ENCODE measurements around the gene F8A1. TPM values are rescaled to one million over a fixed set of nuclear protein-coding genes. Genes with fewer than 3 reads are reported as not detected.
"Not testable (repeated sequence)": the region's sequence is repeated elsewhere in the genome, so short reads cannot be mapped to it uniquely, and the experiment has no call there.

F8A1 gene
- total RNA-seq, 2 donors from 2014 or later: 12.4 to 32.5 TPM

DNA sequence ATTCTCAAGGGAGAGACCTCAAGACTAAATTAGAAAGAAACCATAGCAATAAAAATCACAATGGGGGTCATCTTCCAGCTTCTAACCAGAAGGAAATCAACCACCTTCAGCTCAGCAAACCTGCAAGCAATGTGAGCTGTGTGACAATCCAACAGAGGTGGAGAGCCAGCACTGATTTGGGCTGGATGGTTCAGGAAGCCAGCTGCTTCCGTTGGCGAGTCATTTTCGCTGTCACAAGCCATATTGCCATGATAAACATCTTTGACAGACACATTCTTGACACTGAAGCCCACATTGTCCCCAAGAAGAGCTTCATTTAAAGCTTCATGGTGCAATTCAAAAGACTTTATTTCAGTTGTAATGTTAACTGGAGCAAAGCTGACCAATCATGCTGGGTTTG is 22.7 kb downstream of the F8A1 start:
- peaks cover 5 to 14% of the 10 kb centered on the region in 2 donors for H3K27me3 Mint-ChIP-seq
- H3K4me1 Mint-ChIP-seq (ENCODE audit: low read depth in 2 of 2): no peaks in the 10 kb centered on the region
- H3K9me3 Mint-ChIP-seq: no peaks in the 10 kb centered on the region
- H3K27ac Mint-ChIP-seq: no peak overlapping the region
- DNase-seq (ENCODE audit: low spot score) (no peak), ATAC-seq (no peak)
- no peaks in the 10 kb centered on the region for H3K36me3 Mint-ChIP-seq
- no peak overlapping the region for H3K4me3 Mint-ChIP-seq

DNA sequence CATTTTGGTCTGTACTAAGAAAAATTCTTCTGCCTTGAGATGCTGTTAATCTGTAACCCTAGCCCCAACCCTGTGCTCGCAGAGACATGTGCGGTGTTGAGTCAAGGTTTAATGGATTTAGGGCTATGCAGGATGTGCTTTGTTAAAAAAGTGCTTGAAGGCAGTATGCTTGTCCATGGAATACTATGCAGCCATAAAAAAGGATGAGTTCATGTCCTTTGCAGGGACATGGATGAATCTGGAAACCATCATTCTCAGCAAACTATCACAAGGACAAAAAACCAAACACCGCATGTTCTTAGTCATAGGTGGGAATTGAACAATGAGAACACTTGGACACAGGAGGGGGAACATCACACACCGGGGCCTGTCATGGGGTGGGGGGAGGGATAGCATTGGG is 23.9 kb downstream of the F8A1 start:
- not testable (repeated sequence) for H3K27ac Mint-ChIP-seq; DNase-seq (ENCODE audit: low spot score); ATAC-seq; H3K9me3 Mint-ChIP-seq; H3K4me3 Mint-ChIP-seq; H3K4me1 Mint-ChIP-seq (ENCODE audit: low read depth in 2 of 2); H3K36me3 Mint-ChIP-seq
- H3K27me3 Mint-ChIP-seq: peaks cover 5 to 17% of the 10 kb centered on the region in 2 donors

DNA sequence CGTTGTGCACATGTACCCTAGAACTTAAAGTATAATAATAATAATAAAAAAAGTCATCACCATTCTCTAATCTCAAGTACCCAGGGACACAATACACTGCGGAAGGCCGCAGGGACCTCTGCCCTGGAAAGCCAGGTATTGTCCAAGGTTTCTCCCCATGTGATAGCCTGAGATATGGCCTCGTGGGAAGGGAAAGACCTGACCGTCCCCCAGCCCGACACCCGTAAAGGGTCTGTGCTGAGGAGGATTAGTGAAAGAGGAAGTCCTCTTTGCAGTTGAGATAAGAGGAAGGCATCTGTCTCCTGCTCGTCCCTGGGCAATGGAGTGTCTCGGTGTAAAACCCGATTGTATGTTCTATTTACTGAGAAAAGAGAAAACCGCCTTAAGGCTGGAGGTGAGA is 24.4 kb downstream of the F8A1 start:
- H3K27ac Mint-ChIP-seq; H3K9me3 Mint-ChIP-seq; H3K36me3 Mint-ChIP-seq; H3K4me3 Mint-ChIP-seq; DNase-seq (ENCODE audit: low spot score); H3K4me1 Mint-ChIP-seq (ENCODE audit: low read depth in 2 of 2); ATAC-seq: not testable (repeated sequence)
- H3K27me3 Mint-ChIP-seq: peaks cover 5 to 17% of the 10 kb centered on the region in 2 donors

DNA sequence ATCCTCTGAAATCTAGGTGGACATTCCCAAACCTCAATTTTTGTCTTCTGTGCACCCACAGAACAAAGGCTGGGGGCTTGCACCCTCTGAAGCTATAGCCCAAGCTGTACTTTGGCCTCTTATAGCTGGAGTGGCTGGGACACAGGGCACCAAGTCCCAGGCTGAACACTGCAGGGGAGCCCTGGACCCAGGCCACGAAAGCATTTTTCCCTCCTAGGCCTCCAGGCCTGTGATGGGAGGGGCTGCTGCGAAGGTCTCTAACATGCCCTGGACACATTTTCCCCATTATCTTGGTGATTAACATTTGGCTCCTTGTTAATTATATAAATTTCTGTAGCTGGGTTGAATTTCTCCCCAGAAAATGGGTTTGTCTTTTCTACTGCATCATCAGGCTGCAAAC is 27.9 kb downstream of the F8A1 start:
- Mint-ChIP-seq H3K9me3 (no peaks in the 10 kb centered on the region), H3K27ac (no peak overlapping the region), H3K27me3 (peaks cover 19 to 28% of the 10 kb centered on the region in 2 donors), H3K36me3 (no peaks in the 10 kb centered on the region), H3K4me1 (ENCODE audit: low read depth in 2 of 2) (peaks cover 3 to 5% of the 10 kb centered on the region in 2 donors), H3K4me3 (no peak overlapping the region)
- ATAC-seq (no peak), DNase-seq (ENCODE audit: low spot score) (no peak)

DNA sequence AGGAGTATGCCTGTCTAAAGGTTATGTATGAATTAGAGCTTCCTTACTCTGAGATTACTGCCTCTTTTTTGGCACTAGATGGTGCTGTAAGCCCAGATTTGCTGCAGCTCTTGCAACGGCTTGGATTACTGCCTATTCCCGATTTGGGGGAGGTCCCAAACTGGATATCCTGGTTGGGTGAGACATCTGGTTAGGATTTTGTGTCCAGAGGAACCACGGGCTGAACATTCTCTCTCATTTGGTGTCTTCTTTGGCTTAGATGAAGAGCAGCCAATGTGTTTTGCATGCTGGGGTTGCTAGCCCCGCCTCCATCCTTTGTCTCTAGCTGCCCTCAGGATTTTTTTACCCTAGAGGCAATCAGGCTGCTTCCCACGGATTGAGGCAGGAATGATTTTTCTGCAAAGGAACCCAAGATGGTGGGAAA is 31.9 kb downstream of the F8A1 start:
- no peak for ATAC-seq
- Mint-ChIP-seq H3K27ac (no peak overlapping the region), H3K36me3 (no peaks in the 10 kb centered on the region), H3K27me3 (peaks cover 30 to 35% of the 10 kb centered on the region in 2 donors), H3K9me3 (peaks cover 3% of the 10 kb centered on the region), H3K4me3 (peak overlapping the region; percentile 24), H3K4me1 (ENCODE audit: low read depth in 2 of 2) (peaks cover 3 to 5% of the 10 kb centered on the region in 2 donors)
- DNase-seq (ENCODE audit: low spot score): no peak

DNA sequence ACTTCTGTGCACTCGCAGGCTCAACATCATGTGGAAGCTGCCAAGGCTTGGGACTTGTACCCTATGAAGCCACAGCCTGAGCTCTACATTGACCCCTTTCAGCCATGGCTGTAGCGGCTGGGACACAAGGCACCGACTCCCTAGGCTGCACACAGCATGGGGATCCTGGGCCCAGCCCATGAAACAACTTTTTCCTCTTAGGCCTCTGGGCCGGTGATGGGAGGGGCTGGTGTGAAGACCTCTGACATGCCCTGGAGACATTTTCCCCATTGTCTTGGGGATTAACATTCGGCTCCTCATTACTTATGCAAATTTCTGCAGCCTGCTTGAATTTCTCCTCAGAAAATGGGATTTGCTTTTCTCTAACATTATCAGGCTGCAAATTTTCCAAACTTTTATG is 38.6 kb downstream of the F8A1 start:
- not testable (repeated sequence) for H3K4me1 Mint-ChIP-seq (ENCODE audit: low read depth in 2 of 2); H3K9me3 Mint-ChIP-seq; ATAC-seq; H3K27ac Mint-ChIP-seq; H3K36me3 Mint-ChIP-seq; H3K4me3 Mint-ChIP-seq; DNase-seq (ENCODE audit: low spot score)
- peaks cover 37 to 43% of the 10 kb centered on the region in 2 donors for H3K27me3 Mint-ChIP-seq

Other genes with a start within 250 kb of the F8A1 start
- gene CTAG2, start 232.8 kb upstream of the F8A1 start, total RNA-seq: not detected
- 10 to 100 TPM; 20.3 to 28.3 TPM for gene GAB3, start 135.3 kb upstream of the F8A1 start, total RNA-seq
- gene DKC1, start 123.5 kb upstream of the F8A1 start, total RNA-seq: 100 to 1,000 TPM in 1 of 2 donors, 10 to 100 TPM in 1; 91.6 to 173 TPM
- gene MPP1, start 80.9 kb upstream of the F8A1 start, total RNA-seq: 10 to 100 TPM; 21.0 to 26.6 TPM
- gene SMIM9, start 51.7 kb upstream of the F8A1 start, total RNA-seq: not detected
- 1 to 10 TPM; 2.7 to 2.9 TPM for gene F8, start 136.4 kb downstream of the F8A1 start, total RNA-seq
- 10 to 100 TPM; 47.2 to 62.5 TPM for gene FUNDC2, start 140.5 kb downstream of the F8A1 start, total RNA-seq
- gene CMC4, start 184.8 kb downstream of the F8A1 start, total RNA-seq: 1 to 10 TPM in 1 of 2 donors, not detected in 1; 1.4 TPM
- gene MTCP1, start 184.8 kb downstream of the F8A1 start, total RNA-seq: 10 to 100 TPM; 12.4 to 17.4 TPM
- gene BRCC3, start 185.2 kb downstream of the F8A1 start, total RNA-seq: 10 to 100 TPM; 34.5 to 36.1 TPM

All from natural killer cell treated with Interleukin-12 subunit alpha and Interleukin-12 subunit beta and Interleukin-15 and Interleukin-18, amount 100 ng/mL, for 72 hours (primary cell).